GM12865 (cell line): Measurements from ENCODE around the gene ZFP69B.

ENCODE experiments used
- DNase-seq: peaks from one replicate; pipeline ENCODE4 v3.0.0; 2010; ENCODE audit warnings: low read depth
- H3K4me3 ChIP-seq: 2 replicates; pipeline ENCODE4 v1.5.1; 2011; ENCODE audit warnings: mild to moderate bottlenecking, low read depth, low read length, control low read depth
- CTCF ChIP-seq: IDR thresholded peaks from 2 replicates; pipeline ENCODE4 v1.5.1; 2011; ENCODE audit warnings: low read length, control low read depth, low read depth, inconsistent platforms; ENCODE audit not compliant: insufficient read depth; ENCODE audit errors: missing control alignments

ZFP69B gene

DNA sequence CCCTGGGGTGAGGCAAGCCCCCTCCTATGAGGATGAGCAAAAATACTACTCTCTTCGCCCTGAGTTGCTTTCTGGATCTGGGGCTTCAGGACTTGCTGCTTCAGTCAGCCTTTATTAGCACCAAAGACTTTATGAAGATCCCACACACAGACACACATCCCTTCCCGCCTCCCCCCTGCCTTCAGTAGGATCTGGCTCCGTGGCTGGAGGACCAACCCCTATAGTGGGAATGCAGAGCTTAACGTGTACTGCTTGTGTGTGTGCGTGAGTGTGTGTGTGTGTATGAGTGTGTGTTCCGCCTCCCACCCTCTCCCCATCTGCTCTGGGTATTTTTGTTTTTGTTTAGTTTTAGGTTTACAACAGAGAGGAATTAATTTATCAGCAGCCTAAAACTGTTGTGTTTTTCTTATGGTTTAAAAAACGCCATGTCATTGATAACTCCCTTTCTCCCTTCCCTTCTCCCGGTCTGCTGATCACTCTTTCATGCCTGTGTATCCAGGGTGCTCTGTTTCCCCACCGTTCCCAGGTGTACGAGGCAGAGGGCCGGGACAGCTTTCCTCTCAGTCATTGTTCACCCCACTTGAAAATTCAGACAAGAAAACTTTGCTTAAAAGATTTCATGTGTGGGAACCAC lies 27.5 kb upstream of the ZFP69B start:
- no peak for DNase-seq
- no peak for TF ChIP-seq CTCF

DNA sequence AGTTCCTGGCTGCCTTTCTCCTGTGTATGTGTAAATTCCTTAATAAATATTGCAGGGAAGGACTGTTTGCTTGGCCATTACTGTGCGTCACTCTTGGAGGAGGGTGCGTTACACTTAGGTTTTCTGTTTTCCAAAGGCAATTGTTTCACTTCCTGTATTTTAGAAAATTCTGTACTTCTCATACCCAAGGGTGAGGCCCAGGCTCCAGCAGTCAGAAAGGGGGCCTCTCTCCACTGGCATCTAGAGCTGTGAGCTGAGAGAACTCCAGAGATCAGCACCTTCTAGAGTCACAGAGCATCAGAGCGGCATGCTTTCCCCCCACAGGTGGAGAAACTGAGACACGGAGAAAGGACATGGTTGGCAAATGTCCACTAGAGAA lies 27.0 kb upstream of the ZFP69B start:
- no peak for DNase-seq
- no peak for TF ChIP-seq CTCF
- no peak overlapping the region for H3K4me3 ChIP-seq

More for the DNA sequence above, 27.5 kb upstream of the ZFP69B start:
- no peak overlapping the region for H3K4me3 ChIP-seq

GRCh38 chr1:40423951-40424618 lies 26.2 kb upstream of the ZFP69B start:
- H3K4me3 ChIP-seq, result no peak overlapping the region
- no peak for TF ChIP-seq CTCF
- no peak for DNase-seq

DNA sequence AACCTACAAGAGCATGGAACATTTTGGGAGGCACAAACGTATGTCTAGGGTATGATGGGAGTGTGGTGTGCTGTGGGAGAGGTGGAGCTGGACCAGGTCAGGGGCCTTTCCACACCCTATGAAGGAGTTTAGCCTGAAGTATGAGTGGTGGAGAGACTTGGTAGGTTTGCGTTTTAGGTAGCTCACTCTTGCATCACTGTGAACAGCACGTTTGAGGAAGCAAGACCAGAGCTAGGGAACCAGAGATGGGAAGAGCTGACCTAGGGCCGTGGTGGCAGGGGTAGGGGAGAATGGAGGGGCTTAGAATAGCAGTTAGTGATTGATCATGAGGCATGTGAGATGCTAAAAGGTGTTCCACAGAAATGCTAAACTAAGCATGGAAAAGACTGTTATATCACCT lies 25.1 kb upstream of the ZFP69B start:
- DNase-seq, result no peak
- H3K4me3 ChIP-seq, result no peak overlapping the region
- no peak for TF ChIP-seq CTCF

GRCh38 chr1:40431385-40431784 lies 18.9 kb upstream of the ZFP69B start:
- no peak overlapping the region for H3K4me3 ChIP-seq
- no peak for TF ChIP-seq CTCF
- DNase-seq, result no peak

GRCh38 chr1:40432644-40433390 lies 17.5 kb upstream of the ZFP69B start:
- no peak overlapping the region for H3K4me3 ChIP-seq
- no peak for DNase-seq
- TF ChIP-seq CTCF, result no peak
